Measurements from ENCODE around the gene CHMP5.

Gene CHMP5

GRCh38 chr9:33287087-33287490, 22.2 kb downstream of the CHMP5 start:
- peak; percentile 18; the same call in 2 of the 3 replicates for ATAC-seq

GRCh38 chr9:33288235-33288634, 23.4 kb downstream of the CHMP5 start:
- no peak for ATAC-seq
- no peak for TF ChIP-seq TOX (CRISPR knock-in tag; IDR thresholded peaks at IDR 0.05; ENCODE audit: borderline replicate concordance)
- no peak for TF ChIP-seq ZFP30 (CRISPR knock-in tag; IDR thresholded peaks at IDR 0.05)
- TF ChIP-seq ZNF565 (CRISPR knock-in tag; conservative IDR thresholded peaks at IDR 0.05; ENCODE audit: low read depth), result no peak
- no peak for TF ChIP-seq CSDC2 (CRISPR knock-in tag; IDR thresholded peaks at IDR 0.05)
- no peak for TF ChIP-seq ZNF8 (CRISPR knock-in tag; IDR thresholded peaks at IDR 0.05)
- no peak for TF ChIP-seq ZFP3 (CRISPR knock-in tag; IDR thresholded peaks at IDR 0.05)
- TF ChIP-seq, protein P1, sequence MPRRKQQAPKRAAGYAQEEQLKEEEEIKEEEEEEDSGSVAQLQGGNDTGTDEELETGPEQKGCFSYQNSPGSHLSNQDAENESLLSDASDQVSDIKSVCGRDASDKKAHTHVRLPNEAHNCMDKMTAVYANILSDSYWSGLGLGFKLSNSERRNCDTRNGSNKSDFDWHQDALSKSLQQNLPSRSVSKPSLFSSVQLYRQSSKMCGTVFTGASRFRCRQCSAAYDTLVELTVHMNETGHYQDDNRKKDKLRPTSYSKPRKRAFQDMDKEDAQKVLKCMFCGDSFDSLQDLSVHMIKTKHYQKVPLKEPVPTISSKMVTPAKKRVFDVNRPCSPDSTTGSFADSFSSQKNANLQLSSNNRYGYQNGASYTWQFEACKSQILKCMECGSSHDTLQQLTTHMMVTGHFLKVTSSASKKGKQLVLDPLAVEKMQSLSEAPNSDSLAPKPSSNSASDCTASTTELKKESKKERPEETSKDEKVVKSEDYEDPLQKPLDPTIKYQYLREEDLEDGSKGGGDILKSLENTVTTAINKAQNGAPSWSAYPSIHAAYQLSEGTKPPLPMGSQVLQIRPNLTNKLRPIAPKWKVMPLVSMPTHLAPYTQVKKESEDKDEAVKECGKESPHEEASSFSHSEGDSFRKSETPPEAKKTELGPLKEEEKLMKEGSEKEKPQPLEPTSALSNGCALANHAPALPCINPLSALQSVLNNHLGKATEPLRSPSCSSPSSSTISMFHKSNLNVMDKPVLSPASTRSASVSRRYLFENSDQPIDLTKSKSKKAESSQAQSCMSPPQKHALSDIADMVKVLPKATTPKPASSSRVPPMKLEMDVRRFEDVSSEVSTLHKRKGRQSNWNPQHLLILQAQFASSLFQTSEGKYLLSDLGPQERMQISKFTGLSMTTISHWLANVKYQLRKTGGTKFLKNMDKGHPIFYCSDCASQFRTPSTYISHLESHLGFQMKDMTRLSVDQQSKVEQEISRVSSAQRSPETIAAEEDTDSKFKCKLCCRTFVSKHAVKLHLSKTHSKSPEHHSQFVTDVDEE (CRISPR knock-in tag; IDR thresholded peaks at IDR 0.05), result no peak
- TF ChIP-seq PPARA (CRISPR knock-in tag; IDR thresholded peaks at IDR 0.05; ENCODE audit: borderline replicate concordance), result no peak
- no peak for TF ChIP-seq CREB5 (CRISPR knock-in tag; IDR thresholded peaks at IDR 0.05; ENCODE audit: low read depth)
- no peak for TF ChIP-seq OSR1 (CRISPR knock-in tag; IDR thresholded peaks at IDR 0.05)

More at GRCh38 chr9:33287087-33287490, 22.2 kb downstream of the CHMP5 start:
- TF ChIP-seq ISL1 (CRISPR knock-in tag; IDR thresholded peaks at IDR 0.05) (no peak), TOX (CRISPR knock-in tag; IDR thresholded peaks at IDR 0.05; ENCODE audit: borderline replicate concordance) (no peak), ZFP3 (CRISPR knock-in tag; IDR thresholded peaks at IDR 0.05) (no peak), TCF4 (CRISPR knock-in tag; IDR thresholded peaks at IDR 0.05; ENCODE audit: borderline replicate concordance) (no peak), PATZ1 (CRISPR knock-in tag; IDR thresholded peaks at IDR 0.05; ENCODE audit: borderline replicate concordance) (no peak), ESRRG (CRISPR knock-in tag; IDR thresholded peaks at IDR 0.05) (no peak), CREB5 (CRISPR knock-in tag; IDR thresholded peaks at IDR 0.05; ENCODE audit: low read depth) (no peak), OSR1 (CRISPR knock-in tag; IDR thresholded peaks at IDR 0.05) (no peak), ZC3H10 (CRISPR knock-in tag; IDR thresholded peaks at IDR 0.05) (no peak), RARB (CRISPR knock-in tag; IDR thresholded peaks at IDR 0.05) (no peak), CSDC2 (CRISPR knock-in tag; IDR thresholded peaks at IDR 0.05) (no peak), POU6F1 (CRISPR knock-in tag; IDR thresholded peaks at IDR 0.05; ENCODE audit: borderline replicate concordance, low read depth) (no peak), ZNF8 (CRISPR knock-in tag; IDR thresholded peaks at IDR 0.05) (no peak), GLIS3 (CRISPR knock-in tag; IDR thresholded peaks at IDR 0.05) (no peak), ZNF70 (CRISPR knock-in tag; IDR thresholded peaks at IDR 0.05) (no peak), ZFP30 (CRISPR knock-in tag; IDR thresholded peaks at IDR 0.05) (no peak)
- TF ChIP-seq, protein P1 (CRISPR knock-in tag; IDR thresholded peaks at IDR 0.05), result no peak
